ENCODE data around the gene PPP2R2D.
"Not testable (repeated sequence)": the region's sequence is repeated elsewhere in the genome, so short reads cannot be mapped to it uniquely, and the experiment has no call there.

Gene PPP2R2D

DNA sequence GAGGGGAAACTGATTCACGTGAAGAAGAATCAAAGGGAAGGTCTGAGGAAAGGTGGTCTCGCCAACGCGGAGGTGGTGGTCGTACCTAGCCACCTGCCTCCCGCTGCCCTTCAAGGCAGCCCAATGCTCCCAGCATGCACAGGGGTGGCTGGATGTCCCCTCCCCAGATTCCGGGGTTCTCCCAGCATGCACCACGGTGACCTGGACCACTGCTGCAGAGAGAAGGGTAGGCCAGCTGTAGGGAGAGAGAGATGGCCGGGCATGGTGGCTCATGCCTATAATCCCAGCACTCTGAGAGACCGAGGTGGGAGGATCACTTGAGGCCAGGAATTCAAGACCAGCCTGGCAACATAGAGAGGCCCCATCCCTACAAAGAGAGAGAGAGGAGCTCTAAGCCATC, 32.4 kb upstream of the PPP2R2D start:
- no peak for DNase-seq (ENCODE audit: low spot score)

DNA sequence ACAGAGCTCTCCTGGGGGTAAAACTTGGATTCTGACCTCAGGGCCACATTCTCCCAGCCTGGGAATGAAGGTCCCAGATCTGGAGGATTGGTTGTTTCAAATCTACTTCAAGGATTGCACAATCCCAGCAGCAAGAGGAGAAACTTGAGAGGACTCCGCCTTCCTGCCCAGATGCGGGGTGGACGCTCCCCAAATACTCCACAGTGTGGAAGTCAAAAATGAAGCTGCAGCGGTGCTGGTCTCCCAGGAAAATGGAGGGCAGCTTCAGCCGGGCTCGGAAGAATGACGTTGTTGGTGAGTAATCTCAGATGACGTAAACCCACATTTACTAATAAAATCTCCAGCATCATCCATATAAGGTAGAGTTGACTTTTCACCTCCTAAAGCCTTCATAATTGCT, 31.5 kb upstream of the PPP2R2D start:
- no peak for DNase-seq (ENCODE audit: low spot score)

- no peak for DNase-seq (ENCODE audit: low spot score)
Observed at GRCh38 chr10:131870411-131870810, 30.4 kb upstream of the PPP2R2D start.

DNA sequence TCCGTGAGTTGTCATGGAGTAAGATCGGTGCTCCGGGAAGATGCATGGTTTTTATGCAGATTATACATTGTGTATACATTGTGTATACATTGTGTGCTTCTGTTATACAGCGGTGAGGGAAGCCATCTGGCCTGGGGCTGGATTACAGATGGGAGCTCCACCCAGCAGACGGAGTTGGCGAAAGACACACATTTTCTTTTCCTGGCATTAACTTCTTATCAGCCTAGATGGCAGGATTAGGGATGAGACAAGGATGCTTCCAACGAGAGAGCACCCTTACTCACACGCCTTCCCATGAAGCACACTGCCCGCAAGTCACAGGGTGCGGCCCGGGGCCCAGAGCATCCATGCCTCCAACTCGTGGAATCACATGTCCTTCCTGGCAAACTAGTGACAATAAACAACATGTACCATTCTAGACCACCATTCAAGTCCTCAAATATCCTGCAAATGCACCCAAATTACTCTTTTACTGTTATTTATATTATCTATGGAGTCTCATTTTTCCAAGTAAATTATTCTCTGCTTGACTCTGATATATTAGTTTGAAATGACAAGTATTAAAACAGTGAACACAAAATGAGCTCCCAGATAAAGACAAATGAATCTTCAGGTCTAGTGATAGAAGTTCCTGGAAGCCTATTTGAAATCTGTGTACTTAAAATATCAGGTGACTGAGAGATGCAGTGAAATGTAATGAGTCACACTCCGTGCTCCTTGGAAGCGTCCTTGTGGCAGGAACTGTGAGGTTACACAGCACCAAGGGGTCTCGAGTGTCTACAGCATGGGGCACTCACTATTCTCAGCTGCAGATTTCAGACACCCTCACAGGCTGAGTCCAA, 29.8 kb upstream of the PPP2R2D start:
- DNase-seq (ENCODE audit: low spot score), result no peak

- DNase-seq (ENCODE audit: low spot score), result no peak
Observed at GRCh38 chr10:131871673-131872005, 29.2 kb upstream of the PPP2R2D start.

GRCh38 chr10:131872011-131872826, 28.6 kb upstream of the PPP2R2D start:
- DNase-seq (ENCODE audit: low spot score), result no peak

GRCh38 chr10:131872827-131873375, 27.9 kb upstream of the PPP2R2D start:
- no peak for DNase-seq (ENCODE audit: low spot score)

- peak; percentile 78 for DNase-seq (ENCODE audit: low spot score)
Observed at GRCh38 chr10:131874991-131875451, 25.8 kb upstream of the PPP2R2D start.

DNA sequence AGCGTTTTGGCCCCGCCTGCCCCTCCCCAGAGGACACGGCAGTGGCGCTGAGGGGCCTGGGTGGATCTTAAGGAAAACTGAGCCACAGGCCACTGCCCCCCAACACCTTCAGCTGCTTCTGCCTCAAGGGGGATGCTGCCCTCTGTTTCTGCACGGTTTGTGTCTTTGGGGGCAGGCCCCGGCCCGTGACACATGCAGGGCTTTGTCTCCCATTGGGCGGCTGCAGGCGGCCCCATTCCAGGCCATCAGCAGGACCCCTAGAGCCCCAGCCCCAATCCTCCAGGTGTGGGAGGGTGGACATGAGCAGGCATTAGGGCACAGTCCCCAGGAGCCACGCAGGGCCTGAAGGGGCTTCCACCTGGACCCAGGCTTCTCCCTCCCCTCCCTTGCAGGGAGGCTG, 25.3 kb upstream of the PPP2R2D start:
- no peak for DNase-seq (ENCODE audit: low spot score)

DNA sequence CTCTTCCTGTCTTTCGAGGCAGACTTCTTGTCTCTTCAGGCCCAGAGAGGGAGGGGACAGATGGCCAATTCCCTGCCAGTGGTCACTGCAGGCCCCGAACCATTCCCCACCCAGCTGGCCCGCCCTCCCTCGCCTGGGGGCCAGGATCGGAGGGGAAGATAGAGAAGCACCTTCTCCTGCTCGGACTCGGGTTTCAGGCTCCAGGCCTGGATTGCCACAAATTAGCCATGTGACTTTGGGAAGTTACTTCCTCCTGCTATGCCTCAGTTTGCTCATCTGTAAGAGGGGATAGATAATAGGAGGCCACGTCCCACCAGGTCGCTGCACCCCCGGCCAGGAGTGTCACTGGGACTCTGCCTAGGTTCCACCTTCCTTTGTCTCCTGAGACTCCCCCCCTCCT, 24.8 kb upstream of the PPP2R2D start:
- DNase-seq (ENCODE audit: low spot score), result no peak

DNA sequence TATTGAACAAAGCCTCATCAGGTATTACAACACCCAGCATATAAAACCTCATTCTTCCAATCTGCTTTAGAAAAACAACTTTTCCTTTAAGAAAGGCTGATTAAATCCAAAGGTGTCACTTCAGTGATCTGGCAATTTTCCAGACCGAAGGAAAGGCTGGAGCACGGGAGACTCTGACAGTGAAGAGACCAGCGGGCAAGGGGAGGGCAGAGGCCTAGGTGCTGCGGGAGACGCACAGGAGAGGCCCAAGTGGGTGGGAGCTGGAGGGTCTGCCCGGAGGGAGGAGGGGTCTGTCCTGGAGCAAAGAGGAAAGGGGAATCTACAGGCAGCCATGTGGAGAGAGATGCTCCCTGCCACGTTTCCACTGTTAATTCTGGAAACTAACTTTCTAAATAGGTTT, 24.3 kb upstream of the PPP2R2D start:
- no peak for DNase-seq (ENCODE audit: low spot score)

GRCh38 chr10:131880016-131880590, 20.7 kb upstream of the PPP2R2D start:
- no peak for DNase-seq (ENCODE audit: low spot score)

DNA sequence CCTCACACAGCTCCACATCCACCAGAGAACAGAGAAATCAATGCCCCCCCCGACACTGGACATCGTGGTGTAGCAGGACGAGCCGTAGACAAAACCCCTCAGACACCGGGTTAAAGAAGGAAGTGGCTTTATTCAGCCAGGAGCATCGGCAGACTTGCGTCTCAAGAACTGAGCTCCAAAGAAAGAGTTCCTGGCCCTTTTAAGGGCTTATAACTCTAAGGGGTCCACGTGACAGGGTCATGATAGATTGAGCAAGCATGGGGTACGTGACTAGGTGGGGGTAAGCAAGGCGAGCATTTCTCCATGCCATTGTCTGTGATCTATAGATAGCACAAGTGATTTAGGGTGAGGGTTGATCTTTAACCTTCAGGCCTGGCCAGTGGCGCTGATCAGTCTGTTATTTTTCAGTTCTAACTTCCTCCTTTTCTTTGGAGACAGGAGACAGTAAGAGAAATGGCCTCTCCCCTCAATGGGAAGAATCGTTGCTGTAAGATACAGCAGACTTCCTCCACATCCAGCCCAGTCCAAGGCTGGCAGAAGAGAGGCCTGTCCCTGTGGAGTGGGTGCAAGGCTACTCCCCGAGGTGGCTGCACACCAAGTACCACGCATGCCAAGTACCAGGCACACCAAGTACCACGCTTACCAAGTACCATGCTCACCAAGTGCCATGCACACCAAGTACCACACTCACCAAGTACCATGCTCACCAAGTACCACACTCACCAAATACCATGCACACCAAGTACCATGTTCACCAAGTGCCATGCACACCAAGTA, 19.5 kb upstream of the PPP2R2D start:
- no peak for DNase-seq (ENCODE audit: low spot score)

- no peak for DNase-seq (ENCODE audit: low spot score)
Observed at GRCh38 chr10:131882151-131882550, 18.7 kb upstream of the PPP2R2D start.

- no peak for DNase-seq (ENCODE audit: low spot score)
Observed at GRCh38 chr10:131882590-131883451, 18.0 kb upstream of the PPP2R2D start.

DNA sequence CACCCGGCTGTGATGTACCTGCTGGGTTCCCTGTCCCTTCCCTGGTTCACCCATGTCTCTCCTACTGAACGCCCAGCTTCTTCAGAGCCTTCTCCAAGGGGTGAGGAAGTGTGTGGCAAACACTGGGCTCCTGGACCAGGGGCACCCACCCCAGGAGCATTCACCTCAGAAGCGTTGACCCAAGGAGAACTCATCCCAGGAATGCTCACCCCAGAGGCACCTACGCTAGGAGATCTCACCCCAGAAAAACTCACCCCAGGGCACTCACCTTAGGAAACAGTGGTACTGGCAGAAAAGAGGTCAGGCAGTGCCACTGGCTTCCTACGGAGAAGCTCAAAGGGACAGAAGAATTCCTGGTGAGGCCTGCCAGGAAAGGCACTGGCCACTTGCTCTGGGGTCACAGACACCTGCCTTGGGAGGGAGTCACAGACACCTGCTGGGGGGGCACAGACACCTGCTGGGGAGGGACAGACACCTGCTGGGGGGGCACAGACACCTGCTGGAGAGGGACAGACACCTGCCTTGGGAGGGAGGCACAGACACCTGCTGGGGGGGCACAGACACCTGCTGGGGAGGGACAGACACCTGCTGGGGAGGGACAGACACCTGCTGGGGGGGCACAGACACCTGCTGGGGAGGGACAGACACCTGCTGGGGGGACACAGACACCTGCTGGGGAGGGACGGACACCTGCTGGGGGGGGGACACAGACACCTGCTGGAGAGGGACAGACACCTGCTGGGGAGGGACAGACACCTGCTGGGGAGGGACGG, 17.0 kb upstream of the PPP2R2D start:
- not testable (repeated sequence) for DNase-seq (ENCODE audit: low spot score)

DNA sequence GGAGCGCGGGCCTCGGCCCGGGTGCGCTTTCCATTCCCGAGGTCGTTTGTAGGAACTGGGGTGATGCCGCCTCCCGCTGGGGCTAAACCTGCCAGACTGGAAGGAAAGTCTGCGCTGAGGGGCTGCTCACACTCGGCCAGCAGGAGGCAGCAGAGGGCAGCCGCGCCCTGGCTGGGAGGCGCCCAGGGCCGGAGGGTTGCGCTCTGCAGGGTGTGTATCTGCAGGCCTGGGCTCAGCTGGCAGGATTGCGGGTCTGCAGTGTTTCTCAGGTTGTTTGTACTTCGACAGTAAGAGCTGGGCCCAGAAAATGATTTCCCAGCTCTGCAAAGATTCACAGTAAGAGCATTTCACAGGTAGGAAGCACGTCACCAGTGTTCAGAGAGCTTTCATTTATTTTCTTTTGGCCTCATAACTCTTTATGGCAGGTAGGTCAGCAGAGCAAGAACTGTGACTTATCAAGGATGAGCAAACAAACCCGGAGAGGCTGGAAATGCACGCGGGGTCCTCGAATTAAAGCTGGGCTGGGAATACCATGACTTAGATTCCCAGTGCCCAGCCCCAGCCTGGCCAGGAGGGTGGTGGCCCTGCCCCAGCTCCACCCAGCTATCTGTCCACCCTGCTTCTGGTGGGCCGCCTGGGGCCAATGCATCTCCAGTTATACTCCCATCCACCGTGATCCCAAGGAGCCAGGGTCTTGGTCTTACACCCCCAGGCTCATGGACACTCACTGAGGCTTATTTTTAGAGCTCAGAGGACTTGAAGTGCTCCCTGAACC, 15.2 kb upstream of the PPP2R2D start:
- no peak for DNase-seq (ENCODE audit: low spot score)

GRCh38 chr10:131886237-131886636, 14.6 kb upstream of the PPP2R2D start:
- DNase-seq (ENCODE audit: low spot score), result no peak

DNA sequence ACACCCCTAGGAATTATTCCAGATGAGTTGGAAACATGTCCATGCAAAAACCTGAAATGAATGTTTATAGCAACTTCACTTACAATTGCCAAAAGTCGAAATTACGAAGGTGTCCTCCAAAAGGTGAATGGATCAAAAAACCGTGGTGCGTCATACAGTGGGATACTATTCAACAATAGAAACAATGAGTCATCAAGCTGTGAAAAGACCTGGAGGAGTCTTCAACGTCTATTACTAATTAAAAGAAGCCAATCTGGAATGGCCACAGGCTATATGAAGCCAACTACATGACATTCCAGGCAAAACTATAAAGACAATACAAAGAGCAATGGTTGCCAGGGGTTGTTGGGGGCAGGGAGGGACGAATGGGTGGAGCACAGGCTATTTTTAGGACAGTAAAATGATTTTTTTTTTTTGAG, 12.6 kb upstream of the PPP2R2D start:
- DNase-seq (ENCODE audit: low spot score), result peak; percentile 43
